Keratinocyte (primary cell): ENCODE results near the gene DST. TPM values are rescaled to one million over a fixed set of nuclear protein-coding genes. Genes with fewer than 3 reads are reported as not detected.

Experiments used
- DNase-seq: peaks from one replicate; pipeline ENCODE4 v3.0.0-alpha.2; 2011; ENCODE audit warnings: low read depth, missing footprints, low spot score
- FAIRE-seq: peaks from 2 replicates; lab custom pipeline; 2011; peaks lifted over from hg19 to GRCh38; lab: Jason Lieb, UNC
- H2AFZ ChIP-seq: 2 replicates; pipeline ENCODE4 v1.6.0; 2012; ENCODE audit warnings: low read length, control low read depth, inconsistent platforms; ENCODE audit not compliant: control insufficient read depth
- H3K27ac ChIP-seq: 2 replicates; pipeline ENCODE4 v1.5.1; 2011; ENCODE audit warnings: low read length; ENCODE audit not compliant: control insufficient read depth, insufficient read depth
- H3K27me3 ChIP-seq: 3 replicates; pipeline ENCODE4 v1.6.0; 2011; ENCODE audit warnings: low read length; ENCODE audit not compliant: control insufficient read depth, insufficient read depth; ENCODE audit errors: extremely low read depth
- H3K36me3 ChIP-seq, 2 experiments: 2 replicates in 1 of 2; 3 replicates in 1 of 2; pipeline ENCODE4 v1.5.1; 2011; ENCODE audit warnings: low read length in 2 of 2, mild to moderate bottlenecking in 1 of 2; ENCODE audit not compliant: control insufficient read depth in 2 of 2, insufficient read depth in 2 of 2; ENCODE audit errors: extremely low read depth in 1 of 2
- H3K4me1 ChIP-seq: 3 replicates; pipeline ENCODE4 v1.5.1; 2011; ENCODE audit warnings: low read length; ENCODE audit not compliant: control insufficient read depth, insufficient read depth; ENCODE audit errors: extremely low read depth
- H3K4me2 ChIP-seq: 3 replicates; pipeline ENCODE4 v1.6.0; 2011; ENCODE audit warnings: low read depth, low read length; ENCODE audit not compliant: control insufficient read depth, insufficient read depth; ENCODE audit errors: extremely low read depth
- H3K4me3 ChIP-seq, 3 experiments: fragments of 200-600 bp in 1 of 3; sonication (generic) in 1 of 3; 2 replicates in 2 of 3; 3 replicates in 1 of 3; pipeline ENCODE4 v1.5.1; 2011 to 2016; ENCODE audit warnings: low read length in 3 of 3, mild to moderate bottlenecking in 3 of 3, control low read depth in 2 of 3, inconsistent platforms in 1 of 3, low read depth in 1 of 3, mixed read lengths in 1 of 3, mixed run types in 1 of 3, moderate library complexity in 1 of 3; ENCODE audit not compliant: control insufficient read depth in 2 of 3, insufficient read depth in 2 of 3; ENCODE audit errors: extremely low read depth in 1 of 3
- H3K79me2 ChIP-seq: 2 replicates; pipeline ENCODE4 v1.6.0; 2012; ENCODE audit warnings: low read length; ENCODE audit not compliant: control insufficient read depth, insufficient read depth
- H3K9ac ChIP-seq: 3 replicates; pipeline ENCODE4 v1.6.0; 2011; ENCODE audit warnings: low read length; ENCODE audit not compliant: control insufficient read depth, insufficient read depth; ENCODE audit errors: extremely low read depth
- H3K9me1 ChIP-seq: 3 replicates; pipeline ENCODE4 v1.6.0; 2011; ENCODE audit warnings: low read length; ENCODE audit not compliant: control insufficient read depth, insufficient read depth; ENCODE audit errors: extremely low read depth
- H3K9me3 ChIP-seq: 2 replicates; pipeline ENCODE4 v1.5.1; 2012; ENCODE audit warnings: low read depth, low read length; ENCODE audit not compliant: control insufficient read depth
- H4K20me1 ChIP-seq: 3 replicates; pipeline ENCODE4 v1.6.0; 2011; ENCODE audit warnings: low read length; ENCODE audit not compliant: control insufficient read depth, insufficient read depth; ENCODE audit errors: extremely low read depth
- EZH2 ChIP-seq: IDR thresholded peaks from one replicate; pipeline ENCODE4 v1.6.1; 2012; ENCODE audit warnings: inconsistent platforms, mild to moderate bottlenecking, low read length, moderate library complexity
- dilution Hi-C: fragments of 300-500 bp; cut with MboI; formaldehyde crosslinking; loops from one replicate; pipeline ENCODE4 v1.7.0; 2020; ENCODE audit warnings: low sequenced_read_pairs; ENCODE audit not compliant: extremely low pct_ligation_motif_present
- polyA plus RNA-seq, 5 experiments: library from polyadenylated mRNA; depleted of rRNA in 3 of 5; stranded (reverse) in 3 of 5; stranded (forward) in 1 of 5; unstranded in 1 of 5; fragments of >200 nt; gene quantifications; 1 replicate in 1 of 5; 2 replicates in 3 of 5; 3 replicates in 1 of 5; pipeline versions ENCODE4 v1.2.1 to v1.2.3, GENCODE V29; 2011 to 2012; ENCODE audit warnings: missing spikeins in 2 of 5, low read depth in 1 of 5, low replicate concordance in 1 of 5
- TF ChIP-seq, protein P1 (sequence below), 3 experiments: IDR thresholded peaks in 1 of 3; conservative IDR thresholded peaks in 1 of 3; optimal IDR thresholded peaks in 1 of 3; 2 replicates in 2 of 3; 3 replicates in 1 of 3; pipeline versions ENCODE3 to v1.5.1; 2011; ENCODE audit warnings: low read length in 3 of 3, mild to moderate bottlenecking in 3 of 3, moderate library complexity in 2 of 3, control low read depth in 1 of 3, inconsistent platforms in 1 of 3; ENCODE audit not compliant: insufficient read depth in 2 of 3; ENCODE audit errors: extremely low read depth in 1 of 3

DST gene
- polyA plus RNA-seq, 1 donor (not counting 4 experiments of a cell fraction or from before 2014, with no cell fraction given) = 455 TPM

DNA sequence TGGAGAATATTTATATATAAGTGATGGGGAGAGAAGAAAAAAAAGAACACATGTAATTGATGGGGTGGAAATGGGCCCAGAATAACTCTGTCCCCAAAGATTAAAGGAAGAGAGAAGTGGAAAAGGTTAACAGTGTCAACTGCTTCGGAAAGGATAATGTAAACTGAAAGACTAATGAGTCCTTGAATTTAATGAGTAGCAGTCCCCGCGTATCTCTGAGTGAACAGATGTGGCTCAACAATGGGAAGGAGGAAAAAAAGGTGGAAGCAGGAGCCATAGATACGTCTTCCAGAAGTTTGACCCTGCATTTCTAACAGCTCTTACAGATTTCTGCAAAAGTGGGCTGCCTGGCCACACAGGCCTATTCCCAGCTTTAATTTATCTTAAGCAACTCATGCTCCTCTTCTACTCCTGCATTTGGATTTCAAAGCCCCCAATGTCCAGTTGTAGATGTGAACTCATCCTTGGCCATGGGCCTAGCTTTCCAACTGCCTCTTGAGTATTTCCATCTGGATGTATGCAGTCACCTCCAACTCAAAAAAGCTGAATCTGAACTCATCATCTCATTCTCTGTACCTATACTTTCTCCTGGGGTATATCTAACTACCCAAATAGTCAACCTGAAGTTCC lies 61.3 kb downstream of the DST start:
- DNase-seq = no peak
- no peak overlapping the region for H3K4me3 ChIP-seq
- no peaks in the 10 kb centered on the region for H3K4me1 ChIP-seq
- FAIRE-seq = no peak
- no peak for TF ChIP-seq EZH2
- TF ChIP-seq, protein P1, sequence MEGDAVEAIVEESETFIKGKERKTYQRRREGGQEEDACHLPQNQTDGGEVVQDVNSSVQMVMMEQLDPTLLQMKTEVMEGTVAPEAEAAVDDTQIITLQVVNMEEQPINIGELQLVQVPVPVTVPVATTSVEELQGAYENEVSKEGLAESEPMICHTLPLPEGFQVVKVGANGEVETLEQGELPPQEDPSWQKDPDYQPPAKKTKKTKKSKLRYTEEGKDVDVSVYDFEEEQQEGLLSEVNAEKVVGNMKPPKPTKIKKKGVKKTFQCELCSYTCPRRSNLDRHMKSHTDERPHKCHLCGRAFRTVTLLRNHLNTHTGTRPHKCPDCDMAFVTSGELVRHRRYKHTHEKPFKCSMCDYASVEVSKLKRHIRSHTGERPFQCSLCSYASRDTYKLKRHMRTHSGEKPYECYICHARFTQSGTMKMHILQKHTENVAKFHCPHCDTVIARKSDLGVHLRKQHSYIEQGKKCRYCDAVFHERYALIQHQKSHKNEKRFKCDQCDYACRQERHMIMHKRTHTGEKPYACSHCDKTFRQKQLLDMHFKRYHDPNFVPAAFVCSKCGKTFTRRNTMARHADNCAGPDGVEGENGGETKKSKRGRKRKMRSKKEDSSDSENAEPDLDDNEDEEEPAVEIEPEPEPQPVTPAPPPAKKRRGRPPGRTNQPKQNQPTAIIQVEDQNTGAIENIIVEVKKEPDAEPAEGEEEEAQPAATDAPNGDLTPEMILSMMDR (optimal IDR thresholded peaks at IDR 0.05 in 1 of 3, IDR thresholded peaks at IDR 0.05 in 1 of 3, conservative IDR thresholded peaks at IDR 0.05 in 1 of 3; ENCODE audit: extremely low read depth in 1 of 3, insufficient read depth in 2 of 3, low read length in 3 of 3) = no peak
- peaks cover 0 to 2% of the 10 kb centered on the region in 2 experiments for H3K36me3 ChIP-seq
- H3K79me2 ChIP-seq = no peaks in the 10 kb centered on the region
- dilution Hi-C loops = no loop called here
- no peak overlapping the region for H3K4me2 ChIP-seq
- H3K27ac ChIP-seq = no peak overlapping the region
- H4K20me1 ChIP-seq = no peaks in the 10 kb centered on the region
- no peaks in the 10 kb centered on the region for H3K9me3 ChIP-seq
- no peaks in the 10 kb centered on the region for H3K27me3 ChIP-seq
- H3K9me1 ChIP-seq = no peaks in the 10 kb centered on the region
- no peak overlapping the region for H2AFZ ChIP-seq
- H3K9ac ChIP-seq = no peak overlapping the region

DNA sequence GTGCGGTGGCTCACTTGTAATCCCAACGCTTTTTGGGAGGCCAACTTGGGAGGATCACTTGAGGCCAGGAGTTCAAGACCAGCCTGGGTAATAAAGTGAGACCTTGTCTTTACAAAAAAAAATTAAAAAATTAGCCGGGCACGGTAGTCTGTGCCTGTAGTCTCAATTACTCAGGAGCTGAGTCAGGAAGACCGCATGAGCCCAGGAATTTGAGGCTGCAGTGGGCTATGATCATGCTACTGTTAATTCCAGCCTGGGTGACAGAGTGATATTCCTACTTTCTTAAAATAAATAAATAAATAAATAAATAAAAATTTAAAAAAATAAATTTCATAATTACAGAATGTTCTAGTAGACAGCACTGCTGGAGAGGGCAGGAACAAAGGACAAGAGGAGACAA lies 62.4 kb downstream of the DST start:
- H3K27ac ChIP-seq = no peak overlapping the region
- FAIRE-seq = no peak
- H3K27me3 ChIP-seq = no peaks in the 10 kb centered on the region
- no peak for DNase-seq
- H3K9me3 ChIP-seq = no peaks in the 10 kb centered on the region
- H3K9me1 ChIP-seq = no peaks in the 10 kb centered on the region
- H4K20me1 ChIP-seq = no peaks in the 10 kb centered on the region
- H3K4me1 ChIP-seq = no peaks in the 10 kb centered on the region
- peaks cover 0 to 6% of the 10 kb centered on the region in 2 experiments for H3K36me3 ChIP-seq
- no peak overlapping the region for H2AFZ ChIP-seq
- H3K79me2 ChIP-seq = no peaks in the 10 kb centered on the region
- no peak overlapping the region for H3K4me3 ChIP-seq
- dilution Hi-C loops = no loop called here
- no peak overlapping the region for H3K4me2 ChIP-seq
- H3K9ac ChIP-seq = no peak overlapping the region
- TF ChIP-seq, protein P1 (optimal IDR thresholded peaks at IDR 0.05 in 1 of 3, IDR thresholded peaks at IDR 0.05 in 1 of 3, conservative IDR thresholded peaks at IDR 0.05 in 1 of 3; ENCODE audit: extremely low read depth in 1 of 3, insufficient read depth in 2 of 3, low read length in 3 of 3) = no peak
- TF ChIP-seq EZH2 = no peak
